GM18508 (cell line): ENCODE results near the gene INTU.

Experiments
- ATAC-seq: cut with Tn5 transposase; IDR thresholded peaks from one replicate; pipeline ENCODE4 v1.9.1; 2021; ENCODE audit warnings: moderate number of reproducible peaks; ENCODE audit not compliant: insufficient read depth, unreplicated experiment

Gene INTU

DNA sequence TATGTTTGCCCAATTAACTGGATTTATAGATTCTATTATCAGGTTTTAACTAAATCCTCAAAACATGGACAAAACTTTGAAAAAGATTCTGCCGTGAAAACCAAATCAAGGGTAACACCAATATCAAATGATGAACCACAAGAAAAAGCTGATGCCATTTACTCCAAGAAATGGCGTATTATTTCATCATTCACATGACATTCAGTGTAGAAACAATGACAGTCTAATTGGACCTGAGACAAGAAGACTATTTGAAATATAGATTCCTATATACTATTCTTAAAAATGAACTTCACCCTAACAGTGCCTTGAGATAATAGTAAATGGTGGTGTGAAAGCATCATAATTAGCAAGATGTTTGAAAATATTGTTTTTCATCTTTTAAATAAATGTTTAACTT is 102.2 kb downstream of the INTU start:
- no peak for ATAC-seq

DNA sequence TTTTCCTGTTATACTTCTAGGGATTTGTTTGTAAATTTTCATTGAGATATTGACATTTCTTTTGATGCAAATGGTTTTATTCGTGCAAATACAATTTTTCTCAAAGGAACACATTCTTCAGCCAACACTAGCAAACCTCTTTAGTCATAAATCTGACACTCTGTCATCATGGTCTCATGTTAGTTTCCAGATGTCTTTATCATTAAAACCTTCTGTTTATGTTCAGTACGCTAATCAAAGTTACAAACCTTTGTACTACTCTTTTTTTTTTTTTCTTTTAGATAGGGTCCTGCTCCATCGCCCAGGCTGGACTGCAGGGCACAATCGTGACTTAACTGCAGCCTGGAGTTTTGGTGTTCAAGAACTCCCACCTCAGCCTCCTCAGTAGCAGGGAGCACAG is 104.5 kb downstream of the INTU start:
- no peak for ATAC-seq

- ATAC-seq = no peak
Measured at GRCh38 chr4:127741247-127741646, 108.5 kb downstream of the INTU start.

DNA sequence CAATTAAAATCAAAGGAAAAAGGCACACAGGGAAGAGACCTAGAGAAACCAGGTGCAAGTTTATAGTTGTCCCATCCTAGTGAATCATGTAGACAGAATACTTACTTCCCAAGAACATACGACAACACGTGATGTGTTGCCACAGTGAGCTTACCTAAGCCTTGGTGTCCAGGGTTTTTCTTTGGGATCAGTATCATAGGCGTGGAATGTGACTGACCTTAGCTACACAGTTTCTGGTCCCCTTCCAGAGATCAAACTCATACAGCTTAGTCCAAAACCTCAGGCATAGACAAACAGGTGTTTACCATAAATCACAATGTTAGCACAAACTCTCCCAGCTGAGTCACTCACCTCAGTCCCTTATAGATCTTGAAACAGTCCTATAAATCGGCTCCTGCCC is 115.1 kb downstream of the INTU start:
- no peak for ATAC-seq

GRCh38 chr4:127748957-127749356 is 116.2 kb downstream of the INTU start:
- ATAC-seq = no peak

DNA sequence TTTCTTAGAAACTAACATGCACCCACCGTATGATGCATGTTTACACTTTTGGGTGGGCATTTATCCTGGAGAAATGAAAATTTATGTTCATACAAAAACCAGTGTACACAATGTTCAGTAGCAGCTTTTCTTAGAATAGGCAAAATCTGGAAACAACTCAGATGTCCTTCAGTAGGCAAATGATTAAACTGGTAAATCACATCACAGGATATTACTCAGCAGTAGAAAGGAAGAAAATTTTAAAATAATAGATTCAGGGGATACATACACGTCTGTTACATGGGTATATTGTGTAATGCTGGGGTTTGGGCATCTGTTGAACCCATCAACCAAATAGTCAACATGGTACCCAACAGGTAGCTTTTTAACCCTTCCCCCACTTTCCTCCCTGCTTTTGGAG is 124.1 kb downstream of the INTU start:
- no peak for ATAC-seq

DNA sequence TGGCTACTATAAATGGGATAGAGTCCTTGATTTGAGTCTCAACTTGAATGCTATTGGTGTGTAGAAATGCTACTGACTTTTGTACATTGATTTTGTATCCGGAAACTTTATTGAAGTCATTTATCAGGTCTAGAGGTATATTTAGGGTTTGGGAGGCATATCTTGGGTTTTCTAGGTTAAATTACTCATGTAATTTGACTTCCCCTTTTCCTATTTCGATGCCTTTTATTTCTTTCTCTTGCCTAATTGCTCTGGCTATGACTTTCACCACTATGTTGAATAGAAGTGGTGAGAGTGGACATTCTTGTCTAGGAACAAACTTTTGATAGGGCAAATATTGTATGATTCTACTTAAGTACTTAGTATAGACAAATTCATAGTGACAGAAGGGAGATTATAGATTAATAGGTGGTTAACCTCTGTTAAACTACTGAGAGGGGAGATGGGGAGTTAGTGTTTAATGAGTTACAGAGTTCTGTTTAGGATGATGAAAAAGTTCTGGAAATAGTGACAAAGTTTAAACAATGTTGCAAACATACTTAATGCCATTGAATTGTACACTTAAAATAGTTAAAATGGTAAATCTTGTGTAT is 126.6 kb downstream of the INTU start:
- peak; percentile 90 for ATAC-seq

- ATAC-seq = no peak
Measured at GRCh38 chr4:127759893-127760292, 127.1 kb downstream of the INTU start.

DNA sequence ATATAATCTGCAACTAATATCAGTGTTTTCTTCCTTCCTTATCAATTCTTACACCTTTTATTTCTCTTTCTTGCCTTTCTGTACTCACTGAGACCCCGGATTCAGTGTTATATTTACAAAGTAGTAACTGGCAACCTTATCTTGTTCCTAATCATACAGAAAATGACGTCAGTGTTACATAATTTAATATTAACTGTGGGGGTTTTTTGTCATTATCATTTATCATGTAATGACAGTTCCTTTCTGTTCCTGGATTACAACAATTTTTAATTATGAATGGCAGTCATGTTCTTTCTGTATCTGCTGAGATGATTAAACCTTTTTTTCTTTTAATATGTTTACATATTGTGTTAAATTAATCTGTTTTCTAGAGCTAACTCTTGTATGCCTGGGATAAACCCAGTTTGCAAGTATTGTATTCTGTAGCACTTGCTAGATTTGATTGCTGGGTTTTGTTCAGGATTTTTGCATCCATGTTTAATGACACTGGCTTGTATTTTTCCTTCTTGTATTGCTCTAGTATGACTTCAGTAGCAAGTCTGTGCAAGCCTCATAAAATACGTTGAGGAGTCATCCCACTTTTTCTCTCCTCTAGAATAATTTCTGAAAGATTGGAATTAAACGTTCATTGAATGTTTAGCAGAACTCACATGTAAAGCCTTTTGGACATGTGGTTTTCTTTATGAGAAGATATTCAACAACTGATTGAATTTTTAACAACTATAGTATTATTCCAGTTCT is 138.9 kb downstream of the INTU start:
- no peak for ATAC-seq

- ATAC-seq = no peak
Measured at GRCh38 chr4:127772769-127773671, 140.3 kb downstream of the INTU start.

GRCh38 chr4:127775843-127776242 is 143.1 kb downstream of the INTU start:
- no peak for ATAC-seq
